Liver (tissue), 9 donors: ENCODE results near the gene MIF4GD. TPM values are rescaled to one million over a fixed set of nuclear protein-coding genes. Genes with fewer than 3 reads are reported as not detected.

Experiments
- DNase-seq: peaks from one replicate; pipeline ENCODE4 v3.0.0-alpha.2; 2017; ENCODE audit warnings: low spot score
- H3K27ac ChIP-seq, 2 donors: one replicate each; pipeline ENCODE4 v1.7.0; 2013; ENCODE audit warnings: inconsistent platforms in 2 of 2, low read length in 2 of 2, control low read depth in 1 of 2, low read depth in 1 of 2, mild to moderate bottlenecking in 1 of 2
- H3K27me3 ChIP-seq, 4 donors: one replicate each; pipeline versions ENCODE4 v1.6.1 to v1.7.0; 2013; ENCODE audit warnings: low read length in 3 of 4, inconsistent platforms in 1 of 4, mild to moderate bottlenecking in 1 of 4, moderate library complexity in 1 of 4; ENCODE audit not compliant: control insufficient read depth in 4 of 4, insufficient read depth in 4 of 4
- H3K36me3 ChIP-seq, 4 donors: one replicate each; pipeline versions ENCODE4 v1.6.1 to v1.7.0; 2013; ENCODE audit warnings: low read length in 3 of 4, mild to moderate bottlenecking in 3 of 4, low read depth in 1 of 4, moderate library complexity in 1 of 4; ENCODE audit not compliant: control insufficient read depth in 4 of 4, insufficient read depth in 3 of 4
- H3K4me1 ChIP-seq, 4 donors: one replicate each; pipeline versions ENCODE4 v1.6.1 to v1.7.0; 2013; ENCODE audit warnings: low read length in 3 of 4, mild to moderate bottlenecking in 3 of 4, moderate library complexity in 1 of 4; ENCODE audit not compliant: control insufficient read depth in 4 of 4, insufficient read depth in 4 of 4
- H3K4me3 ChIP-seq, 3 donors: one replicate each; pipeline versions ENCODE4 v1.6.1 to v1.7.0; 2013; ENCODE audit warnings: low read length in 3 of 3, control low read depth in 1 of 3, low read depth in 1 of 3, mild to moderate bottlenecking in 1 of 3
- H3K9ac ChIP-seq, 2 donors: one replicate each; pipeline ENCODE4 v1.7.0; 2013; ENCODE audit warnings: low read length in 2 of 2, mild to moderate bottlenecking in 2 of 2, moderate library complexity in 2 of 2, control low read depth in 1 of 2, low read depth in 1 of 2
- H3K9me3 ChIP-seq, 4 donors: one replicate each; pipeline versions ENCODE4 v1.6.1 to v1.7.0; 2013; ENCODE audit warnings: low read length in 3 of 4; ENCODE audit not compliant: control insufficient read depth in 4 of 4
- ATF3 ChIP-seq: IDR thresholded peaks from 2 replicates; pipeline ENCODE4 v1.6.1; 2016; ENCODE audit warnings: antibody characterized with exemption
- CTCF ChIP-seq: fragments of 150-350 bp; IDR thresholded peaks from 2 replicates; pipeline ENCODE4 v1.5.1; 2017; ENCODE audit warnings: improper control_type of control experiment, low read depth, low read length; ENCODE audit not compliant: missing input control
- EGR1 ChIP-seq, 2 donors: IDR thresholded peaks; 2 replicates each; pipeline ENCODE4 v1.6.1; 2016 to 2018; ENCODE audit warnings: antibody characterized with exemption in 2 of 2, low read depth in 2 of 2
- FOXA1 ChIP-seq: IDR thresholded peaks from 2 replicates; pipeline ENCODE4 v1.6.1; 2016; ENCODE audit warnings: antibody characterized with exemption
- FOXA2 ChIP-seq: IDR thresholded peaks from 2 replicates; pipeline ENCODE4 v1.6.1; 2016; ENCODE audit warnings: antibody characterized with exemption
- GABPA ChIP-seq, 2 donors: IDR thresholded peaks in 1 of 2; conservative IDR thresholded peaks in 1 of 2; 2 replicates each; pipeline ENCODE4 v1.6.1; 2016; ENCODE audit warnings: antibody characterized with exemption in 2 of 2, mild to moderate bottlenecking in 1 of 2, moderate library complexity in 1 of 2
- HNF4A ChIP-seq, 2 donors: conservative IDR thresholded peaks; 2 replicates each; pipeline ENCODE4 v1.6.1; 2016; ENCODE audit warnings: antibody characterized with exemption in 2 of 2, mild to moderate bottlenecking in 2 of 2
- HNF4G ChIP-seq: IDR thresholded peaks from 2 replicates; pipeline ENCODE4 v1.6.1; 2016; ENCODE audit warnings: antibody characterized with exemption
- JUND ChIP-seq, 2 donors: IDR thresholded peaks; 2 replicates each; pipeline ENCODE4 v1.6.1; 2016; ENCODE audit warnings: antibody characterized with exemption in 2 of 2
- MAX ChIP-seq: IDR thresholded peaks from 2 replicates; pipeline ENCODE4 v1.6.1; 2016; ENCODE audit warnings: antibody characterized with exemption
- NR2F2 ChIP-seq: IDR thresholded peaks from 2 replicates; pipeline ENCODE4 v1.6.1; 2016; ENCODE audit warnings: antibody characterized with exemption
- RAD21 ChIP-seq, 2 donors: IDR thresholded peaks; 2 replicates each; pipeline ENCODE4 v1.6.1; 2016; ENCODE audit warnings: antibody characterized with exemption in 2 of 2, mild to moderate bottlenecking in 2 of 2
- REST ChIP-seq: IDR thresholded peaks from 2 replicates; pipeline ENCODE4 v1.6.1; 2016; ENCODE audit warnings: antibody characterized with exemption, mild to moderate bottlenecking
- RXRA ChIP-seq, 2 donors: IDR thresholded peaks; 2 replicates each; pipeline ENCODE4 v1.6.1; 2017 to 2018; ENCODE audit warnings: antibody characterized with exemption in 2 of 2, mild to moderate bottlenecking in 1 of 2
- SP1 ChIP-seq: IDR thresholded peaks from 2 replicates; pipeline ENCODE4 v1.6.1; 2018; ENCODE audit warnings: antibody characterized with exemption, mild to moderate bottlenecking
- TAF1 ChIP-seq: conservative IDR thresholded peaks from 2 replicates; pipeline ENCODE4 v1.6.1; 2016; ENCODE audit warnings: antibody characterized with exemption, mild to moderate bottlenecking
- YY1 ChIP-seq: IDR thresholded peaks from 2 replicates; pipeline ENCODE4 v1.6.1; 2016; ENCODE audit warnings: antibody characterized with exemption, mild to moderate bottlenecking
- ZBTB33 ChIP-seq: IDR thresholded peaks from 2 replicates; pipeline ENCODE4 v1.6.1; 2016; ENCODE audit warnings: antibody characterized with exemption
- WGBS: extraction: QIAGEN DNeasy Blood & Tissue Kit; methylation state at CpG from one replicate; pipeline ENCODE4 v1.1.7; 2013; 5-methylcytosine and 5-hydroxymethylcytosine counted together
- polyA plus RNA-seq, 2 donors: library from polyadenylated mRNA; stranded (reverse) in 1 of 2; unstranded in 1 of 2; fragments of 200-250 nt in 1 of 2; fragments of >200 nt in 1 of 2; fragmentation: Nextera tagmentation in 1 of 2; extraction: Ambion mirVana in 1 of 2; gene quantifications; one replicate each; pipeline versions ENCODE4 v1.2.1 to v1.2.3, GENCODE V29; 2013 to 2015
- total RNA-seq, 2 donors: library from RNA; depleted of rRNA; stranded (reverse); fragments of >200 nt; gene quantifications; one replicate each; pipeline ENCODE4 v1.2.3, GENCODE V29; 2014
- donor health status: healthy.
- donor health status: healthy.
- donor health status: healthy.
- donor health status: healthy.
- donor health status: healthy.

Gene MIF4GD
- total and polyA plus RNA-seq, 4 donors: 6.2 to 13.6 (median 9.7) TPM

GRCh38 chr17:75231071-75231470 lies 40.0 kb downstream of the MIF4GD start:
- H3K9me3 ChIP-seq: no peaks in the 10 kb centered on the region
- no peaks in the 10 kb centered on the region for H3K27me3 ChIP-seq
- H3K4me3 ChIP-seq: no peak overlapping the region
- no peak overlapping the region for H3K27ac ChIP-seq
- H3K36me3 ChIP-seq: peaks cover 9 to 78% (median 49%) of the 10 kb centered on the region in 4 donors
- H3K9ac ChIP-seq: no peak overlapping the region
- DNase-seq: no peak
- WGBS: 98% methylated on average over 8 of the region's 8 CpGs
- no peak for TF ChIP-seq RXRA (IDR thresholded peaks at IDR 0.05)
- no peak for TF ChIP-seq HNF4A (conservative IDR thresholded peaks at IDR 0.05)
- TF ChIP-seq MAX: no peak
- TF ChIP-seq NR2F2: no peak
- TF ChIP-seq JUND (IDR thresholded peaks at IDR 0.05): no peak
- no peak for TF ChIP-seq FOXA2
- TF ChIP-seq RAD21 (IDR thresholded peaks at IDR 0.05): no peak
- no peak for TF ChIP-seq HNF4G
- TF ChIP-seq ATF3: no peak
- no peak for TF ChIP-seq GABPA (IDR thresholded peaks at IDR 0.05 in 1 of 2, conservative IDR thresholded peaks at IDR 0.05 in 1 of 2)
- TF ChIP-seq ZBTB33: no peak
- TF ChIP-seq CTCF: no peak
- no peak for TF ChIP-seq FOXA1
- TF ChIP-seq SP1: no peak
- TF ChIP-seq REST: no peak
- TF ChIP-seq EGR1 (IDR thresholded peaks at IDR 0.05; ENCODE audit: low read depth in 2 of 2): no peak
- no peak for TF ChIP-seq YY1
- no peaks in the 10 kb centered on the region for H3K4me1 ChIP-seq

GRCh38 chr17:75228847-75229246 lies 42.2 kb downstream of the MIF4GD start:
- no peak for TF ChIP-seq EGR1 (IDR thresholded peaks at IDR 0.05; ENCODE audit: low read depth in 2 of 2)
- no peak for TF ChIP-seq CTCF
- TF ChIP-seq TAF1: no peak
- TF ChIP-seq YY1: no peak
- no peak for TF ChIP-seq REST
- Histone ChIP-seq H3K27me3 (no peaks in the 10 kb centered on the region), H3K4me1 (no peaks in the 10 kb centered on the region), H3K27ac (no peak overlapping the region), H3K9me3 (no peaks in the 10 kb centered on the region), H3K4me3 (no peak overlapping the region), H3K9ac (no peak overlapping the region), H3K36me3 (peaks cover 10 to 70% (median 45%) of the 10 kb centered on the region in 4 donors)
- WGBS: 82% methylated on average over 4 of the region's 4 CpGs
- no peak for DNase-seq
